DND-41 (cell line): ENCODE measurements around the gene BCL11A.
"Not testable (repeated sequence)": the region's sequence is repeated elsewhere in the genome, so short reads cannot be mapped to it uniquely, and the experiment has no call there.

Experiments
- ATAC-seq: fragments of 200-7000 bp; cut with Tn5 transposase; 3 replicates; pipeline ENCODE4 v1.9.1; 2021; ENCODE audit warnings: low read depth; ENCODE audit not compliant: insufficient read depth
- DNase-seq: peaks from one replicate; pipeline ENCODE4 v3.0.0-alpha.2; 2020
- H2AFZ ChIP-seq: 2 replicates; pipeline ENCODE4 v1.6.0; 2012; ENCODE audit warnings: low read depth, low read length
- H3K27ac ChIP-seq: 2 replicates; pipeline ENCODE4 v1.5.1; 2012; ENCODE audit warnings: low read length, inconsistent platforms
- H3K27me3 ChIP-seq: fragments of 200-600 bp; sonication (generic); 2 replicates; pipeline ENCODE4 v1.6.0; 2012; ENCODE audit warnings: low read length, mild to moderate bottlenecking, inconsistent platforms; ENCODE audit not compliant: insufficient read depth, poor library complexity
- H3K36me3 ChIP-seq: 2 replicates; pipeline ENCODE4 v1.5.1; 2012; ENCODE audit warnings: low read length, inconsistent platforms; ENCODE audit not compliant: insufficient read depth
- H3K4me1 ChIP-seq: 2 replicates; pipeline ENCODE4 v1.5.1; 2012; ENCODE audit warnings: mild to moderate bottlenecking, low read length; ENCODE audit not compliant: insufficient read depth
- H3K4me2 ChIP-seq: 2 replicates; pipeline ENCODE4 v1.6.0; 2012; ENCODE audit warnings: mild to moderate bottlenecking, moderate library complexity, low read length, inconsistent platforms; ENCODE audit not compliant: insufficient read depth
- H3K4me3 ChIP-seq, 2 experiments: fragments of 200-600 bp in 1 of 2; shearing (Covaris generic) in 1 of 2; 2 replicates each; pipeline ENCODE4 v1.5.1; 2012 to 2016; ENCODE audit warnings: inconsistent platforms in 2 of 2, low read length in 2 of 2, mild to moderate bottlenecking in 2 of 2, low read depth in 1 of 2, moderate library complexity in 1 of 2
- H3K79me2 ChIP-seq: 2 replicates; pipeline ENCODE4 v1.6.0; 2012; ENCODE audit warnings: low read length, inconsistent platforms; ENCODE audit not compliant: insufficient read depth
- H3K9ac ChIP-seq: 2 replicates; pipeline ENCODE4 v1.6.0; 2012; ENCODE audit warnings: low read depth, mild to moderate bottlenecking, inconsistent platforms, low read length, moderate library complexity
- H3K9me3 ChIP-seq: 2 replicates; pipeline ENCODE4 v1.5.1; 2012; ENCODE audit warnings: low read length, moderate library complexity, mild to moderate bottlenecking, inconsistent platforms; ENCODE audit not compliant: insufficient read depth, severe bottlenecking
- H4K20me1 ChIP-seq: 2 replicates; pipeline ENCODE4 v1.6.0; 2012; ENCODE audit warnings: low read length; ENCODE audit not compliant: insufficient read depth
- CTCF ChIP-seq: IDR thresholded peaks from 2 replicates; pipeline ENCODE4 v1.5.1; 2012; ENCODE audit warnings: borderline replicate concordance, low read length, moderate library complexity, mild to moderate bottlenecking; ENCODE audit not compliant: poor library complexity, severe bottlenecking; ENCODE audit errors: extremely low read depth
- EZH2 ChIP-seq: IDR thresholded peaks from 3 replicates; pipeline ENCODE4 v1.6.1; 2012; ENCODE audit warnings: borderline replicate concordance, low read depth, mild to moderate bottlenecking, moderate library complexity, low read length, inconsistent platforms; ENCODE audit not compliant: severe bottlenecking

BCL11A gene

GRCh38 chr2:60423505-60423904 is 129.9 kb downstream of the BCL11A start:
- Histone ChIP-seq H3K36me3 (no peaks in the 10 kb centered on the region), H3K27me3 (no peaks in the 10 kb centered on the region), H3K9me3 (no peaks in the 10 kb centered on the region), H3K4me3 (no peak overlapping the region), H2AFZ (no peak overlapping the region), H3K9ac (no peak overlapping the region), H3K4me2 (no peak overlapping the region), H4K20me1 (no peaks in the 10 kb centered on the region), H3K27ac (no peak overlapping the region), H3K4me1 (no peaks in the 10 kb centered on the region), H3K79me2 (no peaks in the 10 kb centered on the region)
- DNase-seq, result no peak
- ATAC-seq, result no peak
- TF ChIP-seq EZH2 (no peak), CTCF (no peak)

GRCh38 chr2:60422826-60423483 is 130.5 kb downstream of the BCL11A start:
- Histone ChIP-seq H3K27me3 (no peaks in the 10 kb centered on the region), H2AFZ (no peak overlapping the region), H4K20me1 (no peaks in the 10 kb centered on the region), H3K27ac (no peak overlapping the region), H3K36me3 (no peaks in the 10 kb centered on the region), H3K79me2 (no peaks in the 10 kb centered on the region), H3K4me3 (no peak overlapping the region), H3K4me1 (no peaks in the 10 kb centered on the region), H3K4me2 (no peak overlapping the region), H3K9me3 (no peaks in the 10 kb centered on the region), H3K9ac (no peak overlapping the region)
- TF ChIP-seq EZH2 (no peak), CTCF (no peak)
- no peak for DNase-seq
- no peak for ATAC-seq

GRCh38 chr2:60417210-60417609 is 136.2 kb downstream of the BCL11A start:
- H3K9me3 ChIP-seq, H3K4me2 ChIP-seq, H2AFZ ChIP-seq, H3K4me3 ChIP-seq, DNase-seq, H3K27ac ChIP-seq, ATAC-seq, H3K79me2 ChIP-seq, H4K20me1 ChIP-seq, H3K27me3 ChIP-seq, H3K9ac ChIP-seq, H3K4me1 ChIP-seq, H3K36me3 ChIP-seq: not testable (repeated sequence)

GRCh38 chr2:60416221-60417008 is 137.0 kb downstream of the BCL11A start:
- ATAC-seq, result no peak

More at GRCh38 chr2:60416221-60417008, 137.0 kb downstream of the BCL11A start:
- Histone ChIP-seq H3K27ac (no peak overlapping the region), H3K9me3 (no peaks in the 10 kb centered on the region), H3K27me3 (no peaks in the 10 kb centered on the region), H4K20me1 (no peaks in the 10 kb centered on the region), H3K4me2 (no peak overlapping the region), H2AFZ (no peak overlapping the region), H3K79me2 (no peaks in the 10 kb centered on the region), H3K4me3 (no peak overlapping the region), H3K4me1 (peaks cover 5% of the 10 kb centered on the region), H3K9ac (no peak overlapping the region), H3K36me3 (no peaks in the 10 kb centered on the region)
- no peak for TF ChIP-seq CTCF
- no peak for TF ChIP-seq EZH2
- DNase-seq, result no peak
